ENCODE data around the gene CCDC141. TPM values are rescaled to one million over a fixed set of nuclear protein-coding genes. Genes with fewer than 3 reads are reported as not detected.

Gene CCDC141
- total RNA-seq, 1 experiment from 2014 or later: 0.30 TPM

DNA sequence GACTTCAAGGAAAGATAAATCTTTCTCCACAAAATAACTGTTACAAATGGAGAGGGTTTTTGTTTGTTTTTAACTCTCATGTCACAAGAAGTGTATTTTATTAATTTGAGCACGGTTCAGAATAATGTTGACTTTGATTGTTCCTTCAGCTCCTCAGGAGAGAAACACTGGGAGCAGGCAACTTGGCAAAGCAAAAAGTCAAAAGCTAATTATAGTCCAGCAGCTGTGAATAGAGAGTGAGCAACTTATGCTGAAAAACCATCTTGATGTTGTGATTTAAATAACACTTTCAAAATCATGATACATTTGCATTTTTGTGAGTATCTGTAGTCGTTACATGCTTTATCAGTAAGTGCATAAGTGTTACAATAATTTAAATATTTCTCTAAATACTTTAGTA, 205.2 kb downstream of the CCDC141 start:
- ChIA-PET CTCF (no interaction called here), POLR2A (no interaction called here), RAD21 (ENCODE audit: low non-redundant PET in 1 of 2, low total read pairs in 2 of 2, uncharacterized antibody in 2 of 2, unreplicated experiment in 2 of 2) (no interaction called here)
- Histone ChIP-seq H3K4me2 (ENCODE audit: low read length) (no peak overlapping the region), H3K9ac (ENCODE audit: low read length) (no peak overlapping the region), H4K20me1 (ENCODE audit: insufficient read depth) (no peaks in the 10 kb centered on the region), H3K9me3 (ENCODE audit: control insufficient read depth in 1 of 2, insufficient read depth in 1 of 2, low read depth in 1 of 2, low read length in 2 of 2) (no peaks in the 10 kb centered on the region), H3K9me2 (ENCODE audit: insufficient read depth) (no peaks in the 10 kb centered on the region), H3K79me2 (ENCODE audit: insufficient read depth, low read length) (no peaks in the 10 kb centered on the region), H3K36me3 (ENCODE audit: control insufficient read depth in 1 of 2, insufficient read depth in 2 of 2, low read length in 2 of 2) (no peaks in the 10 kb centered on the region), H3K4me1 (ENCODE audit: control insufficient read depth in 1 of 2, insufficient read depth in 2 of 2, low read length in 2 of 2) (no peaks in the 10 kb centered on the region), H2AFZ (ENCODE audit: low read depth, low read length, poor library complexity, severe bottlenecking) (no peak overlapping the region), H3K27ac (ENCODE audit: low read depth, low read length) (no peak overlapping the region), H3K27me3 (ENCODE audit: insufficient read depth, low read length) (no peaks in the 10 kb centered on the region), H3K4me3 (replicated peaks in 1 of 2; ENCODE audit: low read depth in 1 of 2, low read length in 2 of 2) (no peak overlapping the region)
- no peak for TF ChIP-seq CBX3 (IDR thresholded peaks at IDR 0.05; ENCODE audit: low read depth)
- TF ChIP-seq, protein P1, sequence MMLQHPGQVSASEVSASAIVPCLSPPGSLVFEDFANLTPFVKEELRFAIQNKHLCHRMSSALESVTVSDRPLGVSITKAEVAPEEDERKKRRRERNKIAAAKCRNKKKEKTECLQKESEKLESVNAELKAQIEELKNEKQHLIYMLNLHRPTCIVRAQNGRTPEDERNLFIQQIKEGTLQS (IDR thresholded peaks at IDR 0.05): no peak
- no peak for TF ChIP-seq EZH2 (IDR thresholded peaks at IDR 0.05)
- no peak for TF ChIP-seq SP1 (IDR thresholded peaks at IDR 0.05; ENCODE audit: low read depth)
- TF ChIP-seq CTCF (IDR thresholded peaks at IDR 0.05 in 2 of 3, conservative IDR thresholded peaks at IDR 0.05 in 1 of 3; ENCODE audit: borderline replicate concordance in 1 of 3, insufficient read depth in 1 of 3, low read depth in 2 of 3, low read length in 2 of 3): no peak
- TF ChIP-seq TCF7L2 (IDR thresholded peaks at IDR 0.05; ENCODE audit: borderline replicate concordance, extremely low read depth, insufficient read depth, insufficient read length): no peak
- TF ChIP-seq EZH2phosphoT487 (IDR thresholded peaks at IDR 0.05; ENCODE audit: borderline replicate concordance): no peak
- TF ChIP-seq SIN3A (IDR thresholded peaks at IDR 0.05; ENCODE audit: low read depth): no peak
- TF ChIP-seq YY1 (IDR thresholded peaks at IDR 0.05; ENCODE audit: extremely low read depth, insufficient replicate concordance, low read depth, low read length): no peak
- no peak for TF ChIP-seq ELF1 (IDR thresholded peaks at IDR 0.05; ENCODE audit: borderline replicate concordance, low read depth)
- TF ChIP-seq EGR1 (IDR thresholded peaks at IDR 0.05; ENCODE audit: low read depth): no peak
- TF ChIP-seq ZBTB33 (IDR thresholded peaks at IDR 0.05; ENCODE audit: extremely low read depth, insufficient replicate concordance, low read length): no peak
- TF ChIP-seq CEBPB (IDR thresholded peaks at IDR 0.05; ENCODE audit: low read depth): no peak
- TF ChIP-seq POLR2A (IDR thresholded peaks at IDR 0.05; ENCODE audit: borderline replicate concordance, extremely low read depth, insufficient read depth, insufficient read length): no peak
- no peak for TF ChIP-seq POLR2AphosphoS5 (IDR thresholded peaks at IDR 0.05; ENCODE audit: low read depth, low read length)
- no peak for TF ChIP-seq RAD21 (IDR thresholded peaks at IDR 0.05; ENCODE audit: low read depth)
- no peak for TF ChIP-seq ZNF274 (IDR thresholded peaks at IDR 0.05; ENCODE audit: low read depth, low read length)
- TF ChIP-seq JUND (IDR thresholded peaks at IDR 0.05): no peak
- no peak for TF ChIP-seq SRF (IDR thresholded peaks at IDR 0.05; ENCODE audit: low read depth)
- no peak for TF ChIP-seq ZFX (IDR thresholded peaks at IDR 0.05)
- DNase-seq (ENCODE audit: low read depth, low spot score) (no peak), ATAC-seq (no peak)
- intact Hi-C loops (cut with micrococcal nuclease): no loop called here
- no TSS peak for BruUV-seq (replicated peaks)

All from HCT116 (cell line).